Mammary epithelial cell (primary cell): ENCODE measurements around the gene AKAP13.

Experiments
- CTCF ChIP-seq, 2 donors: IDR thresholded peaks in 1 of 2; conservative IDR thresholded peaks in 1 of 2; 2 replicates each; pipeline ENCODE4 v1.5.1; 2011 to 2012; ENCODE audit warnings: inconsistent platforms in 2 of 2, low read length in 2 of 2, mild to moderate bottlenecking in 2 of 2, control low read depth in 1 of 2, low read depth in 1 of 2; ENCODE audit not compliant: insufficient read depth in 1 of 2; ENCODE audit errors: extremely low read depth in 1 of 2
- EZH2 ChIP-seq: IDR thresholded peaks from 2 replicates; pipeline ENCODE4 v1.6.1; 2012; ENCODE audit warnings: low read length, inconsistent platforms, borderline replicate concordance

DNA sequence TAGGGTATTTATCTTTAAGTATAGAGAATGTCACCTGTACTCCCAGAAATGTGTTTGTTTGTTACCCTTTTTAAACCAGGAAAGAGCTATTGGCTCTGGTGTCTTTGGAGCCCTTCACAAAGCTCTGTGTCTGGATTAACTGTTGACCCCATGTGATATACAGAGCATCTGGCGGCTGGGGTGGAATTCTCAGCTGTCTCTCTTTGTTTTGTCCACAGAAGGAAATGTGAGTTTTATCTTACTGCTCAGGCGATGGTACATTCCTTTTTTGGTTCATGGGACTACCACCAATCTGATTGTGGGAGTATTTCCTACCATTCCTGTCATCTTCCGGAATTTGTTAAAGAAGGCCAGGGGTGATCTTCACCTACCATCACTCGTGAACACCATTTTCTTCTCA, 120.3 kb downstream of the AKAP13 start:
- TF ChIP-seq CTCF (conservative IDR thresholded peaks at IDR 0.05 in 1 of 2, IDR thresholded peaks at IDR 0.05 in 1 of 2; ENCODE audit: extremely low read depth in 1 of 2, insufficient read depth in 1 of 2, low read depth in 1 of 2, low read length in 2 of 2) (no peak), EZH2 (no peak)
